K562 (cell line): ENCODE data around the gene DTWD2.

Source experiments
- CTCF ChIP-seq, 3 experiments: IDR thresholded peaks in 2 of 3; conservative IDR thresholded peaks in 1 of 3; 2 replicates each; pipeline ENCODE4 v1.5.1; 2011 to 2012; ENCODE audit warnings: low read length in 3 of 3, mild to moderate bottlenecking in 3 of 3, control low read depth in 2 of 3, improper control_type of control experiment in 1 of 3, inconsistent platforms in 1 of 3, low read depth in 1 of 3, mixed read lengths in 1 of 3, moderate library complexity in 1 of 3; ENCODE audit not compliant: insufficient read depth in 2 of 3
- HINFP ChIP-seq: fragments of 450-650 bp; conservative IDR thresholded peaks from 2 replicates; pipeline ENCODE4 v1.6.1; 2016; ENCODE audit warnings: missing genetic modification characterization, low read depth, mild to moderate bottlenecking, control low read depth, missing compliant biosample characterization
- MAX ChIP-seq: sonication (generic); formaldehyde crosslinking; IDR thresholded peaks from 2 replicates; pipeline ENCODE4 v1.9.0; 2022; ENCODE audit warnings: mild to moderate bottlenecking, missing genetic modification reagents
- MXI1 ChIP-seq: IDR thresholded peaks from 2 replicates; pipeline ENCODE4 v1.6.1; 2011; ENCODE audit warnings: low read depth, mild to moderate bottlenecking, improper control_type of control experiment, low read length
- POLR2AphosphoS5 ChIP-seq: IDR thresholded peaks from 2 replicates; pipeline ENCODE4 v1.6.1; 2011; ENCODE audit warnings: mild to moderate bottlenecking, low read depth, low read length, moderate library complexity; ENCODE audit not compliant: control insufficient read depth, insufficient read depth
- RBFOX2 ChIP-seq: fragments of 200-400 bp; formaldehyde crosslinking; IDR thresholded peaks from 2 replicates; pipeline ENCODE4 v1.6.1; 2017; ENCODE audit warnings: low read depth, mild to moderate bottlenecking, low read length, moderate library complexity
- TSHZ1 ChIP-seq: fragments of 250-450 bp; sonication (Bioruptor Pico); IDR thresholded peaks from 2 replicates; pipeline ENCODE4 v1.4.0; 2020; ENCODE audit warnings: mild to moderate bottlenecking, moderate library complexity
- ZNF778 ChIP-seq: fragments of 450-650 bp; formaldehyde crosslinking; IDR thresholded peaks from 2 replicates; pipeline ENCODE4 v1.4.0; 2020; ENCODE audit warnings: mild to moderate bottlenecking, moderate library complexity

- TF ChIP-seq MAX (CRISPR knock-in tag) = no peak
- no peak for TF ChIP-seq ZNF778 (CRISPR knock-in tag)
- TF ChIP-seq TSHZ1 (CRISPR knock-in tag) = no peak
- no peak for TF ChIP-seq HINFP (tag)
- TF ChIP-seq MXI1 = no peak
- no peak for TF ChIP-seq CTCF (IDR thresholded peaks at IDR 0.05 in 2 of 3, conservative IDR thresholded peaks at IDR 0.05 in 1 of 3; ENCODE audit: insufficient read depth in 2 of 3, low read depth in 1 of 3, low read length in 3 of 3)
- TF ChIP-seq POLR2AphosphoS5 = no peak
- no peak for TF ChIP-seq RBFOX2
Measured at GRCh38 chr5:118794281-118794680, 194.1 kb downstream of the DTWD2 start.
